HepG2 (cell line): ENCODE data around the gene RAB36. TPM values are rescaled to one million over a fixed set of nuclear protein-coding genes. Genes with fewer than 3 reads are reported as not detected.

Source experiments
- CREB1 ChIP-seq, 2 experiments: fragments of 450-650 bp in 1 of 2; IDR thresholded peaks; 2 replicates each; pipeline ENCODE4 v1.6.1; 2016 to 2017; ENCODE audit warnings: control low read depth in 1 of 2, mild to moderate bottlenecking in 1 of 2, missing compliant biosample characterization in 1 of 2, missing genetic modification characterization in 1 of 2
- DBP ChIP-seq: sonication (generic); formaldehyde crosslinking; IDR thresholded peaks from 2 replicates; pipeline ENCODE4 v1.4.0; 2020; ENCODE audit warnings: missing genetic modification reagents; ENCODE audit errors: not compliant biosample characterization
- MIER3 ChIP-seq: IDR thresholded peaks from 2 replicates; pipeline ENCODE4 v1.6.1; 2016; ENCODE audit warnings: missing compliant biosample characterization, borderline replicate concordance
- MXI1 ChIP-seq: IDR thresholded peaks from 3 replicates; pipeline ENCODE4 v1.6.1; 2012; ENCODE audit warnings: low read depth, low read length, inconsistent platforms, borderline replicate concordance
- RBAK ChIP-seq: sonication (generic); formaldehyde crosslinking; IDR thresholded peaks from 2 replicates; pipeline ENCODE4 v1.5.1; 2020; ENCODE audit warnings: mild to moderate bottlenecking, missing genetic modification reagents
- SIX4 ChIP-seq: sonication (generic); formaldehyde crosslinking; IDR thresholded peaks from 2 replicates; pipeline ENCODE4 v1.4.0; 2020; ENCODE audit warnings: missing genetic modification reagents
- U2AF1 ChIP-seq: fragments of 200-400 bp; formaldehyde crosslinking; optimal IDR thresholded peaks from 2 replicates; pipeline ENCODE3; 2017; ENCODE audit warnings: mild to moderate bottlenecking, low read depth, low read length
- ZBED4 ChIP-seq: sonication (generic); formaldehyde crosslinking; IDR thresholded peaks from 2 replicates; pipeline ENCODE4 v1.4.0; 2020; ENCODE audit warnings: missing genetic modification reagents, borderline replicate concordance
- ZFP82 ChIP-seq: sonication (generic); formaldehyde crosslinking; IDR thresholded peaks from 2 replicates; pipeline ENCODE4 v1.5.1; 2020; ENCODE audit warnings: mild to moderate bottlenecking, missing genetic modification reagents, borderline replicate concordance
- ZNF580 ChIP-seq: IDR thresholded peaks from 2 replicates; pipeline ENCODE4 v1.6.1; 2016; ENCODE audit warnings: low read depth, borderline replicate concordance
- ZNF639 ChIP-seq: conservative IDR thresholded peaks from 2 replicates; pipeline ENCODE4 v1.6.1; 2018; ENCODE audit warnings: missing genetic modification reagents
- ZSCAN21 ChIP-seq: sonication (generic); formaldehyde crosslinking; IDR thresholded peaks from 2 replicates; pipeline ENCODE4 v1.8.0; 2022; ENCODE audit warnings: mild to moderate bottlenecking, missing genetic modification reagents, moderate library complexity, borderline replicate concordance
- ZSCAN5A ChIP-seq: sonication (generic); formaldehyde crosslinking; IDR thresholded peaks from 2 replicates; pipeline ENCODE4 v1.8.0; 2022; ENCODE audit warnings: mild to moderate bottlenecking, missing genetic modification reagents, borderline replicate concordance
- polyA plus RNA-seq, 8 experiments: library from polyadenylated mRNA; depleted of rRNA in 3 of 8; stranded (reverse) in 7 of 8; unstranded in 1 of 8; fragments of >200 nt; fragmentation: Illumina TruSeq in 4 of 8; extraction: Trizol in 4 of 8; gene quantifications; 2 replicates each; pipeline versions ENCODE4 v1.2.1 to v1.2.3, GENCODE V29; 2011 to 2016; ENCODE audit warnings: low read depth in 4 of 8, missing spikeins in 1 of 8, mixed read lengths in 1 of 8; ENCODE audit not compliant: insufficient read depth in 1 of 8
- total RNA-seq, 5 experiments: library from RNA; depleted of rRNA; stranded (reverse); fragments of >200 nt; fragmentation: Illumina TruSeq; extraction: Trizol; gene quantifications; 2 replicates each; pipeline ENCODE4 v1.2.3, GENCODE V29; 2016; ENCODE audit warnings: low read depth in 1 of 5

RAB36 gene
- total and polyA plus RNA-seq, 2 of the 13 experiments (the other 11 are each of a cell fraction or from before 2014, with no cell fraction given): 0.24 to 0.86 TPM

GRCh38 chr22:23152238-23153114, 7.2 kb downstream of the RAB36 start (continued):
- TF ChIP-seq ZSCAN5A (CRISPR knock-in tag) (no peak), SIX4 (no peak), MIER3 (CRISPR knock-in tag) (no peak), ZFP82 (CRISPR knock-in tag) (no peak), ZSCAN21 (CRISPR knock-in tag) (no peak), ZBED4 (CRISPR knock-in tag) (no peak), ZNF639 (no peak), DBP (no peak), RBAK (CRISPR knock-in tag) (no peak), U2AF1 (no peak), CREB1 (IDR thresholded peaks at IDR 0.05) (peak; percentile 53; the same call in 1 of the 2 replicates), CREB1 (CRISPR knock-in tag; IDR thresholded peaks at IDR 0.05) (peak; percentile 77), ZNF580 (CRISPR knock-in tag) (no peak), MXI1 (no peak; the same call in 2 of the 3 replicates)
